SK-N-SH treated with all-trans-retinoic acid at 6 μM for 48 hours (cell line): ENCODE results near the gene OBSL1.

Source experiments
- ATAC-seq: fragments of 200-7000 bp; cut with Tn5 transposase; 3 replicates; pipeline ENCODE4 v1.9.1; 2020; ENCODE audit warnings: mild to moderate bottlenecking, moderate library complexity
- BACH2 ChIP-seq: fragments of 250-450 bp; sonication (Bioruptor Pico); IDR thresholded peaks from 2 replicates; pipeline ENCODE4 v1.9.0; 2021; ENCODE audit warnings: mild to moderate bottlenecking, borderline replicate concordance
- CREB5 ChIP-seq: fragments of 250-450 bp; sonication (Bioruptor Pico); IDR thresholded peaks from 2 replicates; pipeline ENCODE4 v1.5.1; 2020; ENCODE audit warnings: low read depth, mild to moderate bottlenecking, moderate library complexity
- CSRNP3 ChIP-seq: fragments of 250-450 bp; sonication (Bioruptor Pico); IDR thresholded peaks from 2 replicates; pipeline ENCODE4 v1.5.1; 2021; ENCODE audit warnings: mild to moderate bottlenecking, moderate library complexity
- ESRRG ChIP-seq: fragments of 250-450 bp; sonication (Bioruptor Pico); IDR thresholded peaks from 2 replicates; pipeline ENCODE4 v1.6.1; 2021; ENCODE audit warnings: mild to moderate bottlenecking
- GLIS3 ChIP-seq: fragments of 250-450 bp; sonication (Bioruptor Pico); IDR thresholded peaks from 2 replicates; pipeline ENCODE4 v1.5.0; 2020; ENCODE audit warnings: mild to moderate bottlenecking, moderate library complexity
- ISL1 ChIP-seq: fragments of 250-450 bp; sonication (Bioruptor Pico); IDR thresholded peaks from 2 replicates; pipeline ENCODE4 v2.1.2; 2022; ENCODE audit warnings: mild to moderate bottlenecking, moderate library complexity
- OSR1 ChIP-seq: fragments of 250-450 bp; sonication (Bioruptor Pico); IDR thresholded peaks from 2 replicates; pipeline ENCODE4 v1.8.0; 2022; ENCODE audit warnings: moderate library complexity, mild to moderate bottlenecking, inconsistent platforms
- POU6F1 ChIP-seq: fragments of 250-450 bp; sonication (Bioruptor Pico); IDR thresholded peaks from 2 replicates; pipeline ENCODE4 v1.8.0; 2021; ENCODE audit warnings: low read depth, mild to moderate bottlenecking, moderate library complexity, borderline replicate concordance
- PPARA ChIP-seq: fragments of 250-450 bp; sonication (Bioruptor Pico); IDR thresholded peaks from 2 replicates; pipeline ENCODE4 v1.5.0; 2020; ENCODE audit warnings: mild to moderate bottlenecking, borderline replicate concordance
- RARB ChIP-seq: fragments of 250-450 bp; sonication (Bioruptor Pico); IDR thresholded peaks from 2 replicates; pipeline ENCODE4 v1.8.0; 2021; ENCODE audit warnings: mild to moderate bottlenecking, moderate library complexity
- SNAI2 ChIP-seq: fragments of 250-450 bp; sonication (Bioruptor Pico); IDR thresholded peaks from 2 replicates; pipeline ENCODE4 v1.5.0; 2020; ENCODE audit warnings: mild to moderate bottlenecking, moderate library complexity
- TCF4 ChIP-seq: fragments of 250-450 bp; sonication (Bioruptor Pico); IDR thresholded peaks from 2 replicates; pipeline ENCODE4 v1.8.0; 2021; ENCODE audit warnings: mild to moderate bottlenecking, moderate library complexity, borderline replicate concordance
- TSHZ2 ChIP-seq: fragments of 250-450 bp; sonication (Bioruptor Pico); IDR thresholded peaks from 2 replicates; pipeline ENCODE4 v1.5.0; 2020; ENCODE audit warnings: mild to moderate bottlenecking, moderate library complexity
- ZC3H10 ChIP-seq: fragments of 250-450 bp; sonication (Bioruptor Pico); IDR thresholded peaks from 2 replicates; pipeline ENCODE4 v1.5.1; 2021; ENCODE audit warnings: mild to moderate bottlenecking, moderate library complexity
- ZFP3 ChIP-seq: fragments of 250-450 bp; sonication (Bioruptor Pico); IDR thresholded peaks from 2 replicates; pipeline ENCODE4 v1.5.0; 2020; ENCODE audit warnings: mild to moderate bottlenecking, moderate library complexity
- ZFP30 ChIP-seq: fragments of 450-650 bp; formaldehyde crosslinking; IDR thresholded peaks from 2 replicates; pipeline ENCODE4 v1.5.0; 2022; ENCODE audit warnings: mild to moderate bottlenecking, moderate library complexity
- ZNF565 ChIP-seq: fragments of 450-650 bp; formaldehyde crosslinking; conservative IDR thresholded peaks from 2 replicates; pipeline ENCODE4 v1.5.0; 2020; ENCODE audit warnings: low read depth, mild to moderate bottlenecking, moderate library complexity
- ZNF70 ChIP-seq: fragments of 450-650 bp; formaldehyde crosslinking; IDR thresholded peaks from 2 replicates; pipeline ENCODE4 v1.5.0; 2020; ENCODE audit warnings: mild to moderate bottlenecking, moderate library complexity
- ZNF8 ChIP-seq: fragments of 450-650 bp; formaldehyde crosslinking; IDR thresholded peaks from 2 replicates; pipeline ENCODE4 v1.5.0; 2020; ENCODE audit warnings: mild to moderate bottlenecking, moderate library complexity

OBSL1 gene

GRCh38 chr2:219508971-219509779 lies 62.2 kb downstream of the OBSL1 start:
- ATAC-seq = peak; percentile 50
- TF ChIP-seq PPARA (CRISPR knock-in tag) (no peak), ESRRG (CRISPR knock-in tag) (no peak), GLIS3 (CRISPR knock-in tag) (no peak), OSR1 (CRISPR knock-in tag) (no peak), POU6F1 (CRISPR knock-in tag) (no peak), ZNF70 (CRISPR knock-in tag) (no peak), BACH2 (no peak)

GRCh38 chr2:219508444-219508734 lies 63.0 kb downstream of the OBSL1 start:
- TF ChIP-seq BACH2 = no peak
- TF ChIP-seq OSR1 (CRISPR knock-in tag) = no peak
- no peak for TF ChIP-seq RARB (CRISPR knock-in tag)
- no peak for TF ChIP-seq ISL1
- no peak for TF ChIP-seq ZNF8 (CRISPR knock-in tag)
- no peak for TF ChIP-seq TSHZ2
- TF ChIP-seq POU6F1 (CRISPR knock-in tag) = no peak
- no peak for TF ChIP-seq CSRNP3
- TF ChIP-seq ZNF565 = no peak
- no peak for TF ChIP-seq ZC3H10
- no peak for TF ChIP-seq ZFP30
- no peak for TF ChIP-seq SNAI2 (CRISPR knock-in tag)
- TF ChIP-seq PPARA (CRISPR knock-in tag) = no peak
- no peak for TF ChIP-seq ZFP3
- TF ChIP-seq CREB5 (CRISPR knock-in tag) = no peak
- TF ChIP-seq, all 23 proteins: peak for 0

GRCh38 chr2:219507581-219508443 lies 63.5 kb downstream of the OBSL1 start:
- peak; percentile 11; the same call in 1 of the 3 replicates for ATAC-seq

More at GRCh38 chr2:219508444-219508734, 63.0 kb downstream of the OBSL1 start:
- ATAC-seq = no peak

More at GRCh38 chr2:219507581-219508443, 63.5 kb downstream of the OBSL1 start:
- TF ChIP-seq ISL1 (no peak), ZNF70 (CRISPR knock-in tag) (0 out of 2 replicates have a peak, but pooled peaks have one; percentile 10), TCF4 (CRISPR knock-in tag) (peak; percentile 66; the same call in 1 of the 2 replicates), POU6F1 (CRISPR knock-in tag) (no peak), TSHZ2 (peak; percentile 52; the same call in 1 of the 2 replicates)
- TF ChIP-seq, all 23 proteins: peak for 3
